GM19043 (cell line): ENCODE results near the gene LIN28B.

ENCODE experiments used
- ATAC-seq: cut with Tn5 transposase; IDR thresholded peaks from one replicate; pipeline ENCODE4 v1.9.1; 2021; ENCODE audit warnings: low read depth; ENCODE audit not compliant: unreplicated experiment

Gene LIN28B

DNA sequence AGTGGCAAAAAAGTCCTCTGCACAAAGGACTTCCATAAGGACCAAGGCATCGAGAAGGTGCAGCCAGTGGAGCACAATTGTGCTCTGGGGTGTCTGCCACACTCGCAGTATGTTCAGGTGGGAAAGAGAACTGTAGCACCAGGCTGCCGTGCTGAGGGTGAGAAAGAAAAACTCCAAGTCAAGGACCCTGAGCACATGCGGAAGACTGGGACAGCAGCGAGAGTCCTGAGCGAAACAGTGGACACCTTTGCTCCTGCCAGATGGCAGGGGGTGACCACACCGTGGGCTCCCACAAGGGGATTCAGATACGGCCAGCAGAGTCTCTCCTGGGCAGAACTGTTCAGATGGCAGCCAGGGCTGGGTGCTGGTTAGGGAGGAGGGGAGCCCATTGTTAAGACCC is 149.4 kb downstream of the LIN28B start:
- no peak for ATAC-seq

DNA sequence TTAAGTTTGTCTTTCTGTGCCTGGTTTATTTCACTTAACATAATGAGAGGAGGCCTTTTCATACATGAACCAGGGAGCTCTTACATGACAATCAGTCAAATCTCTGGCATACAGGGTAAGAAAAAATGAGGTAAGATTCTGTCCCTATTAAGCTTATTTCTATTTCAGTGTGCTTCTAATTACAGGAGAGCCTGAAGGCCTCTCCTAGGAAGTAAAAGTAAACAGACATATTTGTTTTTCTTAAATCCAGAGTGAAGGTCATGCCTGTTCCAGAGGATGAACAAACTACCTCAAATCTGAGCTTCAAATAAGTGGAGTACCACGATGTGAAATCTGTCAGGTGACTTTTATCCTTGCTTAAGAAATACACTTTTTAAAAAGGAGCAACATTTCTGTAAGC is 150.3 kb downstream of the LIN28B start:
- no peak for ATAC-seq

DNA sequence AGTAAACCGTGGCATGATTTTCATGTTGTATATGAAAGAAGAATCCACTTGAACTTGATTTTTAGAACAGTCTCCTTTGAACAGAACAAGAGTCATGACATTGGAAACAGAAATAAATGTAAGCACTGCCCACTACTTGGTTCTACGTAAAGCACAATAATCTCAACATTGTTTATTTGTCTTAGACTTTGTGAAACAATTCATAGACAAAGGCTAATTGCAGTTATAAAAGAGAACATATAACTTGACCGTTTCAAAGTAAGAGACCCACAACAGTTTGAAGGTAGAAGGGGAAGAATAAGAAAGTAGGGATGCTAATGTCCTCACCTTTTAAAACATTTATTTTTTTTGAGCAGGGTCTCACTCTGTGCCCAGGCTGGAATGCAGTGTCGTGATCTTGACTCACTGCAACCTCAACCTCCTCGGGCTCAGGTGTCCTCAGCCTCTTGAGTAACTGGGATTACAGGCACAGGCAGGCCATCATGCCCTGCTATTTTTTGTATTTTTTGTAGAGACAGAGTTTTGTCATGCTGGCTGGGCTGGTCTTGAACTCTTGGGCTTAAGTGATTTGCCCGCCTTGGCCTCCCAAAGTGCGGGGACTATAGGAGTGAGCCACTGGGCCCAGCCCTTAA is 151.8 kb downstream of the LIN28B start:
- no peak for ATAC-seq

DNA sequence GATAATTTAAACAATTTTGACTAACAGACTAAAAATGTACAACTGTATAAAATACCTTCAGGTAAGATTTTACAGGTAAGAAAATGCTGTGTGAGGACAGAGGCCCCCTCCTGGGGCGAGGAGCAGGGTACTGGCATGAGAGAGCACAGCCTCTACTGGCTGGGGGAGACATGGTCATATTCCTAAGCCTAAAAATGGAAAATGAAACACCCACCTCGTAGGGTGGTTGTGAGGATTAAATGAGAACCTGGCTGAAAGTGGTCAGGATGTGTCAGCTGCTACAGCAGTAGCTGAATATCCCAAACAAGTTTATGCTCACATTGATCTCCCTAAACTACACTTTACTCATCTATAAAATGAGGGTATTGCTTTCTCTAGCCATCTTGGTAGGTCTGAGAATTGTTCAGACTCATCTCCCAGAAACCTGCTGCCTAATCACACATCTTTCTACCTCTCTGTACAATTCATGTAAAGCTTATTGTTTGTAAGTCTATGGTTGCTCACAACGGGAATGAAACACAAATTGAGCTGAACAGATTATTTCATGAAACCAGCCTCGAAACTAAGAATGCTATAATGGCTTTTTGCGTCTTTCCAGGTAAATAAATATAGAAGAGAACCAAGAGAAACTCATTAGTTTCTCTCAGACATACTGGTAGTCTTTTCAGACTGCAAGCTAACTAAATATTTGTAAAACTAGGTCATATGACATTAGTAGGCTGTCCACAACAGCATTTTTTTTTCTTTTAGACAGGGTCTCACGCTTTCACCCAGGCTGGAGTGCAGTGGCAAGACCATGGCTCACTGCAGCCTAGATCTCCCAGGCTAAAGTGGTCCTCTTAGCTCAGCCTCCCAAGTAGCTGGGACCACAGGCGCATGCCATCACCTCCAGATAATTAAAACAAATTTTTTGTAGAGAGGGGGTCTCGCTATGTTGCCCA is 153.3 kb downstream of the LIN28B start:
- no peak for ATAC-seq

DNA sequence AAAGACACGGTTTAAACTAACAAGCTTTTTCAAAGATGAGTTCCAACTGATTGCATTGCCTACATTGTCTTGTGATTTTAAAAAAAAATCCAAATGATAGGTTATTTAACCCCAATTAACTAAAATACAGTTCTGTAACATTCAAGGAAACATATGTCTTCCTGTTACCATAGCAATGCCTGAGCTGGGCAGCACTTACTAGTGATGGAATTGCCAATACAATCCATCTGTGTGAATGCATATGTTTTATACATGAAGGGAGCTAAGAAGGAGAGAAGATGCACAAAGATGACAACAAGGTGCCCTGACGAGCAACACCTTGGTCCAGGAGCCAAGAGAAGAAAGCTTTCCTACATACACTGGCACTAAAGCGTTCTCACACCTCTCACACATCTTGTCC is 154.2 kb downstream of the LIN28B start:
- no peak for ATAC-seq

DNA sequence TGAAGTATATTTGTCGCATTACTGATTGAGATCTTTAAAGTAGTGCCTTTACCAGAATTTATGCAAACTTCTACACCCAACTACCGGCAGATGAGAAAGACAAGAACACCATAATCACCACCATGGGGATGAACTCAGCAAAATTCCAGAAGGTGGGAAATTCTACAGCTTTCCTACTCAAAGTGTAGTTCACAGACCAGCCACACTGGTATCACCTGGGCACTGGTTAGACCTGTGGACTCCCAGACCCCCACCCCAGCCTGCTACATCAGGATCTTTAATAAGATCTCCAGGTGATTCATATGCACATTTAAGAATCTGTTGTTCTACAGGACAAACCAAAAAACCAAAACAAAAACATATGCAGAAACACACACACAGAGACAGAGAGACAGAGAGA is 155.0 kb downstream of the LIN28B start:
- ATAC-seq = no peak

DNA sequence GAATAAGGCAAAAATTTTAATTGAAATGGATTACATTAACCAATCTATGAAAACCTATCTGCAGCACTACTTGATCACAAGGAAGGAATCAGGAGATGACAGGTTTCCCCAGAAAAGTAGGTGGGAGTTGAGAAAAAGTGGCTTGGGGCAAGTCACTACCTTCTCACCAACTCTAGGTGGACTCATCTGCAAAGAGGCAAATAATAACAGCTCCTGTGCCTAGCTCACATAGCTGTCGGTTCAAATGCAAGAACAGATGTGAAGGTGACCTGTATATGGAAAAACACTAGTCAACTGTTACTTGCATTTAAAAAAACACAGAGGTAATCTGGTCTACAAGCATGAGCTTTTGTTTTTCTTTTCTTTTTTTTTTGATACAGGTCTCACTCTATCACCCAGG is 155.7 kb downstream of the LIN28B start:
- ATAC-seq = no peak

DNA sequence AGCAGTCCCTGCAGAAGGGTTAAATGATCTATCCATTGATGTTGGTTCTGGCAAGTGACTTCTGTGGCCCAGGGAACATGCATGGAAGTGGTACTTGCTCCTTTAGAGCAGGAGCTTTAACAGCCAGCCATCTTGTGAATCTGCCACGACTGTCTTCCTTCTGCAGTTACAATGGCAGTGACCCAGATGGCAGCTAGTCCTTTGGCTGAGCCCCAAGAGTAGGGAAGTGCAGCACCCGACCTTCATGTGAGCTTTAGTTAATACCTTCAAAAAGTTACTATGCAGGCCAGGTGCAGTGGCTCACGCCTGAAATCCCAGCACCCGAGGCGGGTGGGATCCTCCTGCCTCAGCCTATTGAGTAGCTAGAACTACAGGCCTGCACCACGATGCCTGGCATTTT is 156.5 kb downstream of the LIN28B start:
- no peak for ATAC-seq

DNA sequence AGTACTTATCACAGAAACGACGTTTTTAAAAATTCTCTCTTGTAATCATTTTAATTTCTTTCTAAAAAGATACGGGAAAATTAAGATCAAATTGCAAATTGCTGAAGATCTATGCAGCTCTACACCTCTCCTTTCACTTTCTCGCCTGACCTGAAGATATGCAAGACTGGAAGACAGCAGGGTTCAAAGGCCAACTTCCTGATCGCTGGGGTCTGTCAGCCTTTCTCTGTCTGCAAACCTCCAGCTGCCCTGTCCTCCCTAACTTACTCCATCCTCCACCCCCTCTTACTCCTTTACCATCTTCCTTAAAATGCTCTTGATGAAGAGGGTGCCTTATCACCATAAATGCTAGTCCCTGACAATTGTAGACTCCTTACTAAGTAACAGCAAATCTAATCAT is 159.2 kb downstream of the LIN28B start:
- ATAC-seq = no peak

DNA sequence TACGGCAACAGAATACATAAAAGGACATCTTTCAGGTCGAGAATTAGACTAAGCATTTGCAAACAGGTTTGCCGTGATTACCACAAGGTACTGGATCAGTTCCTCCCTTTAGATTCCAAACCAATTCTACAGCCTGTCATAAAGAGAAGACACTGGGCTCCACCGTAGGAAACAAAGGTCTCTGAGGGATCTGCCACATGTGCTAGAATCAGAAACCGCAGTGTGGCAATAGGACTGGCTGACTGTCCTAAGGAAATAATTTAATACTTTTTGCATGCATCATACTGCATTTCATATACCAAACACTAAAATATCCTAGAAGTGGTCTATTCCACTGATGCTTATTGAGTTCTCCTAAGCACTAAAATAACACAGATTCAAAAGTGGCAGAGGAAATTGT is 163.7 kb downstream of the LIN28B start:
- ATAC-seq = no peak

DNA sequence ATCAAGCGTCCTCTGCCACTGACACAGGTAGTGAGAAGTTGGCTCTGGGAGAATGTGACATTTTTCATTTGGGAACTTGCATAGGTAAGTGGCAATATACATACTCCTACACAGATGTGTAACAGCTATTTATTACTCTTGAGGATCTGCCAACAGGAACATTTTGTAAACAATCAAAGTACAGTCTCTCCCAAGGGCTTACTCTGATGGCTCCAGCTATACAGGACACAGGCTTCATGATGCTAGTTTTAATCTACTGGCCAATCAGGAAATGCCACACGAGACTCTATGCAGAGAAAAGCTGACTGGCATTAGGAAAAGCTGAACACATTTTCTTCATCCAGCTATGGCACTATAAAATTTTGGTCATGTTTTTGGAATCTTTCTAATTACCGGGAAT is 165.1 kb downstream of the LIN28B start:
- no peak for ATAC-seq

DNA sequence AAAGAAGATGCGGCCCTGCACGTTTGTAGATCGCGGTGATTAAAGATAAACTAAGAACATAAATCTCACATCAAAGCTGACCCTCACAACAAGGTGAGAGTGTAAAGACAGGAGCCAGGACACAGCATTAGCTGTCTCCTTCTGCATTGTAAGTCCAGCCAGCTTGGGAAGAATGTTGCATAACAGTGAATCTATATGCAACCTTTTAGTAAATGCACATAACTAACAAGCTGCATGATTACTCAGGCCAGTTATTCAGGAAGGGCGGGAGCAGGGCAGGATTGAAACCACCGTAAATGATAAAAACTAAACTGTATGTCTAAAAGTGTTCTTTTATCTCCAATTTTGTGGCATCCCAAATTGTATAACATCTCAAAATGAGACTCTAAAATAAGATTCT is 165.8 kb downstream of the LIN28B start:
- ATAC-seq = no peak
